GM23338 (cell line): ENCODE results near the gene RGS19. TPM values are rescaled to one million over a fixed set of nuclear protein-coding genes. Genes with fewer than 3 reads are reported as not detected.

Experiments
- ATAC-seq: fragments of 200-7000 bp; cut with Tn5 transposase; 3 replicates; pipeline ENCODE4 v1.9.1; 2020
- DNase-seq: peaks from one replicate; pipeline ENCODE4 v3.0.0-alpha.2; 2015; ENCODE audit warnings: low spot score
- H2AFZ ChIP-seq: fragments of 200-600 bp; sonication (generic); 2 replicates; pipeline ENCODE4 v1.8.0; 2016; ENCODE audit warnings: antibody characterized with exemption, mild to moderate bottlenecking, moderate library complexity
- H3F3A ChIP-seq: fragments of 200-600 bp; sonication (generic); replicated peaks from 2 replicates; pipeline ENCODE4 v1.8.0; 2017; ENCODE audit warnings: antibody characterized with exemption, mixed run types, low read depth
- H3K27ac ChIP-seq: fragments of 200-600 bp; sonication (generic); 2 replicates; pipeline ENCODE4 v1.6.1; 2016; ENCODE audit warnings: low read depth
- H3K27me3 ChIP-seq: fragments of 200-600 bp; sonication (generic); 2 replicates; pipeline ENCODE4 v1.8.0; 2016; ENCODE audit warnings: mild to moderate bottlenecking, mixed run types, moderate library complexity; ENCODE audit not compliant: insufficient read depth
- H3K36me3 ChIP-seq: fragments of 200-600 bp; sonication (generic); 2 replicates; pipeline ENCODE4 v1.8.0; 2016; ENCODE audit warnings: mild to moderate bottlenecking; ENCODE audit not compliant: insufficient read depth
- H3K4me1 ChIP-seq: fragments of 200-600 bp; sonication (generic); 2 replicates; pipeline ENCODE4 v1.8.0; 2016; ENCODE audit warnings: mild to moderate bottlenecking, moderate library complexity; ENCODE audit not compliant: insufficient read depth
- H3K4me2 ChIP-seq: fragments of 200-600 bp; sonication (generic); 2 replicates; pipeline ENCODE4 v1.7.1; 2017; ENCODE audit warnings: mixed run types
- H3K4me3 ChIP-seq: fragments of 200-600 bp; sonication (generic); 2 replicates; pipeline ENCODE4 v1.6.1; 2016; ENCODE audit warnings: mixed run types
- H3K79me2 ChIP-seq: fragments of 200-600 bp; sonication (generic); replicated peaks from 2 replicates; pipeline ENCODE4 v1.8.0; 2017; ENCODE audit warnings: mild to moderate bottlenecking; ENCODE audit not compliant: insufficient read depth
- H3K9me2 ChIP-seq: fragments of 200-600 bp; sonication (generic); 2 replicates; pipeline ENCODE4 v1.8.0; 2017; ENCODE audit not compliant: insufficient read depth
- H4K20me1 ChIP-seq: fragments of 200-600 bp; sonication (generic); replicated peaks from 2 replicates; pipeline ENCODE4 v1.8.0; 2017; ENCODE audit warnings: mild to moderate bottlenecking; ENCODE audit not compliant: insufficient read depth
- H3K27ac Mint-ChIP-seq: 2 replicates; pipeline ENCODE4 v1.8.0; 2020; ENCODE audit warnings: inconsistent platforms, mild to moderate bottlenecking, moderate library complexity, mixed read lengths
- H3K27me3 Mint-ChIP-seq: 3 replicates; pipeline ENCODE4 v1.8.0; 2022; ENCODE audit warnings: low read depth, mild to moderate bottlenecking, moderate library complexity, mixed read lengths, inconsistent platforms; ENCODE audit not compliant: insufficient read depth, poor library complexity
- H3K36me3 Mint-ChIP-seq: 3 replicates; pipeline ENCODE4 v1.8.0; 2021; ENCODE audit warnings: low read depth, mild to moderate bottlenecking, inconsistent platforms, moderate library complexity, mixed read lengths
- H3K4me1 Mint-ChIP-seq: 3 replicates; pipeline ENCODE4 v1.8.0; 2020; ENCODE audit warnings: mild to moderate bottlenecking, inconsistent platforms, mixed read lengths
- H3K4me3 Mint-ChIP-seq: 3 replicates; pipeline ENCODE4 v1.8.0; 2021; ENCODE audit warnings: moderate library complexity, mild to moderate bottlenecking, inconsistent platforms, mixed read lengths
- H3K9me3 Mint-ChIP-seq: 3 replicates; pipeline ENCODE4 v1.8.0; 2020; ENCODE audit warnings: moderate library complexity, mild to moderate bottlenecking, inconsistent platforms, mixed read lengths
- CREB1 ChIP-seq: fragments of 250-450 bp; sonication (Bioruptor Pico); IDR thresholded peaks from 2 replicates; pipeline ENCODE4 v1.5.0; 2020; ENCODE audit warnings: low read depth, mild to moderate bottlenecking, moderate library complexity
- CTCF ChIP-seq, 2 experiments: fragments of 200-600 bp in 1 of 2; sonication (generic) in 1 of 2; conservative IDR thresholded peaks; 2 replicates each; pipeline versions ENCODE4 v1.5.1 to v1.6.1; 2016 to 2017; ENCODE audit warnings: antibody characterized with exemption in 2 of 2, low read depth in 2 of 2, mild to moderate bottlenecking in 2 of 2, moderate library complexity in 1 of 2
- EZH2 ChIP-seq: fragments of 200-600 bp; sonication (generic); IDR thresholded peaks from one replicate; pipeline ENCODE4 v1.8.0; 2017; ENCODE audit warnings: antibody characterized with exemption, mild to moderate bottlenecking, low read depth; ENCODE audit not compliant: unreplicated experiment
- EZH2phosphoT487 ChIP-seq: fragments of 200-600 bp; sonication (generic); IDR thresholded peaks from one replicate; pipeline ENCODE4 v1.8.1; 2018; ENCODE audit warnings: antibody characterized with exemption; ENCODE audit not compliant: unreplicated experiment
- JUNB ChIP-seq: IDR thresholded peaks from one replicate; pipeline ENCODE4 v1.6.1; 2016; ENCODE audit warnings: antibody characterized with exemption; ENCODE audit not compliant: unreplicated experiment
- NANOG ChIP-seq: IDR thresholded peaks from 2 replicates; pipeline ENCODE4 v1.6.1; 2016; ENCODE audit warnings: antibody characterized with exemption, borderline replicate concordance
- POLR2AphosphoS5 ChIP-seq: IDR thresholded peaks from 2 replicates; pipeline ENCODE4 v1.6.1; 2016; ENCODE audit warnings: antibody characterized with exemption, low read depth
- STAT1 ChIP-seq: IDR thresholded peaks from one replicate; pipeline ENCODE4 v1.6.1; 2016; ENCODE audit warnings: antibody characterized with exemption; ENCODE audit not compliant: unreplicated experiment
- polyA plus RNA-seq: library from polyadenylated mRNA; unstranded; fragments of >200 nt; fragmentation: Nextera tagmentation; extraction: Ambion mirVana; gene quantifications from 2 replicates; pipeline ENCODE4 v1.2.1, GENCODE V29; 2016
- total RNA-seq: library from RNA; depleted of rRNA; stranded (reverse); fragments of >200 nt; shearing (Covaris generic); gene quantifications from 2 replicates; pipeline ENCODE4 v1.2.3, GENCODE V29; 2014

Gene RGS19
- total and polyA plus RNA-seq, 2 experiments from 2014 or later, result 13.1 to 19.7 TPM

DNA sequence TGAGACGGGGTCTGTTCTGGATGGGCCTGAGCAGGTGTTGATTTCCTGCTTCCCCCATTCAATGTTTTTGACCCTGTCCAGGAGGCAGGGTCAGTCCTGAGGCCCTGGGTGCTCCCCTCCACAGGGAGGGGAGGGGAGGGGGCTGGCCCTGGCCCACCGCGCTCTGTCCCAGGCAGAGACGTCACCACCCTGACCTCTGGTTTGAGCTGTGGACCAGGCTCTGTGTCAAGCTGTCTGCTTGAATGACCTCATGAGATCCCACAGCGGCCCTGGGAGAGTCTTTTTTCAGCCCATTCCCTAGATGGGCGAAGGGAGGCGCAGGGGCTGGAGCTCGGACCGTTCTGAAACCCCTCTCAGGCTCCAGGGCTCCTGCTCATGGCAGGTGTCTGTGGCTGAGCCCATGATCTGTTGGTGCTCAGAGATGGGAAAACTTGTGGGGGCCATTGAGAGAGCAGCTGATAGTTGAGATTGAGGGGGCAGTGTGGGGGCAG lies 13.7 kb upstream of the RGS19 start:
- peaks cover 13% of the 10 kb centered on the region for H3K27me3 Mint-ChIP-seq
- Histone ChIP-seq H3K9me2 (no peaks in the 10 kb centered on the region), H3F3A (no peaks in the 10 kb centered on the region), H3K36me3 (no peaks in the 10 kb centered on the region), H3K27me3 (no peaks in the 10 kb centered on the region), H3K4me2 (no peak overlapping the region), H3K79me2 (no peaks in the 10 kb centered on the region), H2AFZ (no peak overlapping the region), H3K4me3 (no peak overlapping the region), H4K20me1 (no peaks in the 10 kb centered on the region), H3K4me1 (no peaks in the 10 kb centered on the region), H3K27ac (no peak overlapping the region)
- TF ChIP-seq STAT1 (no peak), EZH2phosphoT487 (no peak), CREB1 (CRISPR knock-in tag) (no peak), EZH2 (no peak), CTCF (conservative IDR thresholded peaks at IDR 0.05; ENCODE audit: low read depth in 2 of 2) (no peak)
- H3K9me3 Mint-ChIP-seq, result peaks cover 4% of the 10 kb centered on the region
- peaks cover 7% of the 10 kb centered on the region for H3K4me1 Mint-ChIP-seq
- ATAC-seq (peak; percentile 46), DNase-seq (no peak)
- H3K4me3 Mint-ChIP-seq, result no peak overlapping the region
- H3K36me3 Mint-ChIP-seq, result peaks cover 4% of the 10 kb centered on the region; the same call in 2 of the 3 replicates
- no peak overlapping the region for H3K27ac Mint-ChIP-seq

GRCh38 chr20:64092258-64093012 lies 13.1 kb upstream of the RGS19 start:
- peaks cover 4% of the 10 kb centered on the region; the same call in 2 of the 3 replicates for H3K36me3 Mint-ChIP-seq
- no peak overlapping the region for H3K27ac ChIP-seq
- ATAC-seq (peak; percentile 48), DNase-seq (no peak)
- no peaks in the 10 kb centered on the region for H3F3A ChIP-seq
- no peaks in the 10 kb centered on the region for H3K79me2 ChIP-seq
- no peaks in the 10 kb centered on the region for H4K20me1 ChIP-seq
- peaks cover 4% of the 10 kb centered on the region for H3K9me3 Mint-ChIP-seq
- no peak for TF ChIP-seq STAT1
- no peak for TF ChIP-seq POLR2AphosphoS5
- no peak for TF ChIP-seq JUNB
- TF ChIP-seq EZH2, result no peak
- TF ChIP-seq NANOG, result no peak
- TF ChIP-seq CTCF (conservative IDR thresholded peaks at IDR 0.05; ENCODE audit: low read depth in 2 of 2), result no peak
- no peak overlapping the region for H3K4me3 Mint-ChIP-seq
- no peaks in the 10 kb centered on the region for H3K36me3 ChIP-seq
- no peak overlapping the region for H3K4me2 ChIP-seq
- H3K27me3 Mint-ChIP-seq, result peaks cover 12% of the 10 kb centered on the region
- peak overlapping the region; percentile 74; the same call in 1 of the 2 replicates for H2AFZ ChIP-seq
- H3K9me2 ChIP-seq, result no peaks in the 10 kb centered on the region
- H3K27me3 ChIP-seq, result no peaks in the 10 kb centered on the region
- H3K4me1 ChIP-seq, result no peaks in the 10 kb centered on the region
- no peak overlapping the region for H3K4me3 ChIP-seq
- peaks cover 7% of the 10 kb centered on the region for H3K4me1 Mint-ChIP-seq
- H3K27ac Mint-ChIP-seq, result no peak overlapping the region; the same call in 1 of the 2 replicates
